Measurements from ENCODE around the gene HTR4.

GRCh38 chr5:148476302-148476701 is 178.0 kb downstream of the HTR4 start:
- TF ChIP-seq CTCF (IDR thresholded peaks at IDR 0.05; ENCODE audit: low read length) = no peak
- no peak for TF ChIP-seq EZH2 (optimal IDR thresholded peaks at IDR 0.05; ENCODE audit: low read depth, low read length)
